ENCODE results near the gene NUMB.

DNA sequence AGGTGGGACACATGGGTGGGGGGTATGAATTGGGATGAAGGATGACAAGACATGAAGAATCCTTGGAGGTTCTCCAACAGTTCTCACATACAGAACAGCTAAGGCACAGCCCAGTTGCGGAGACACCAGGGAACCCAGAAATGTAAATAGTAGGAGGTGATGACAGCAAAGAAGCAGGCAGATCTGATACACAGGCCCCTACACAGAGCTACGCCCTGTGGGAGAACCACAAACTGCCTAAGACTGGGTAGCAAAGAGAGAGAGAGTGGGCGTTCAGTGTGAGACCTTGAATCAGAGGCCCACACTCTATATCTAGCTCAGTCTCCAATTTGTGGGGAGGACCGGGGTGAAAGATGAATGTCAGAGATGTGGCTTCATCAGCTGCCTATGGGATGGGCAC lies 9.5 kb upstream of the NUMB start:
- TF ChIP-seq EZH2 (IDR thresholded peaks at IDR 0.05; ENCODE audit: insufficient read depth, poor library complexity, severe bottlenecking) (no peak), EZH2phosphoT487 (IDR thresholded peaks at IDR 0.05; ENCODE audit: insufficient read depth, low read depth) (0 out of 2 replicates have a peak, but pooled peaks have one; percentile 66)

Measured in GM23248 (cell line).